HG03378 (cell line): ENCODE measurements around the gene TTLL10.

Source experiments
- ATAC-seq: cut with Tn5 transposase; IDR thresholded peaks from one replicate; pipeline ENCODE4 v1.9.1; 2021; ENCODE audit warnings: mild to moderate bottlenecking, moderate library complexity; ENCODE audit not compliant: unreplicated experiment

Gene TTLL10

DNA sequence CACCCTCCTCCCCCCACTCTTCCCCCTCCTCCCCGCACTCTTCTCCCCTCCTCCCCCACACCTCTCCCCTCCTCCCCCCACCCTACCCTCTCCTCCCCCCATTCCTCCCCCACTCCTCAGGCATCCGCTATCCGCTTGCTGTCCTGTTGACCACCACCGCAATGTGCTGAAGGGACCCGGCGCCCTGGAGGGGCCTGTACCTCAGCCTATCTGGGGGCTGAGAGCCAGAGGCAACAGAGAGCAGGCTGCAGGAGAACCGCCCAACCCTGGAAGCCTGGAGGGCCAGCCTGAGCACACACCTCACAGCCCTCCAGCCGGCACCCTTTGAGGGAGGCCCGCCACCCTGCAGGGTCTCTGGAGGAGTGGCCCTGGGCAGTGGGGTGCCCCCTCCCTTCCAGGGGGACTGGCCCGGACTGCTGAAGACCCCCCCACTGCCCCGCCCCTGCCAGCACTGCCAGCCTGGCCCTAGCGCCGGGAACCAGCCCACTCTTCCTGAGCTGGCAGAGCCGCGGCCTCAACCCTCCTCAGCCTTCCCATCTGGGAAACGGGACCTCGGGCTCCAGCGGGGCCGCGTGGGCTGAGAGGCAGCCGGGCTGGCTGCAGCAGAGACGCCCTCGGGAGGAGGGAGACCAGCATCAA is 71.6 kb downstream of the TTLL10 start:
- no peak for ATAC-seq

- no peak for ATAC-seq
Measured at GRCh38 chr1:1245817-1246576, 72.3 kb downstream of the TTLL10 start.

- no peak for ATAC-seq
Measured at GRCh38 chr1:1246577-1247340, 73.1 kb downstream of the TTLL10 start, which contains the start of gene C1QTNF12. Gene C1QTNF12, minus strand, starts transcription at chr1:1246722. Its CDS starts 32 bp downstream, at chr1:1246690.

GRCh38 chr1:1247341-1247913 is 73.7 kb downstream of the TTLL10 start:
- no peak for ATAC-seq
